Calu3 (cell line): Measurements from ENCODE around the gene HRCT1. TPM values are rescaled to one million over a fixed set of nuclear protein-coding genes. Genes with fewer than 3 reads are reported as not detected.

Experiments used
- BruUV-seq: library from RNA; stranded (reverse); fragments of 400-500 nt; replicated peaks from 2 replicates; lab custom pipeline; 2021; lab: Mats Ljungman, UMichigan
- CTCF ChIA-PET: fragments of 300-600 bp; sonication (Branson Sonifier 250); formaldehyde crosslinking; loops from one replicate; lab custom pipeline; 2022; ENCODE audit warnings: antibody characterized with exemption; lab: Charles Lee
- DNase-seq: peaks from one replicate; pipeline ENCODE4 v3.0.0; 2022
- H3K27ac Mint-ChIP-seq: one replicate; pipeline ENCODE4 v1.8.0; 2022; ENCODE audit warnings: mixed read lengths; ENCODE audit not compliant: unreplicated experiment
- H3K27me3 Mint-ChIP-seq: one replicate; pipeline ENCODE4 v1.8.0; 2022; ENCODE audit warnings: mixed read lengths; ENCODE audit not compliant: unreplicated experiment
- H3K36me3 Mint-ChIP-seq: one replicate; pipeline ENCODE4 v1.8.0; 2022; ENCODE audit warnings: mild to moderate bottlenecking, moderate library complexity, mixed read lengths; ENCODE audit not compliant: insufficient read depth, unreplicated experiment
- H3K4me1 Mint-ChIP-seq: one replicate; pipeline ENCODE4 v1.8.0; 2022; ENCODE audit warnings: mild to moderate bottlenecking, low read depth, mixed read lengths; ENCODE audit not compliant: unreplicated experiment
- H3K4me3 Mint-ChIP-seq: one replicate; pipeline ENCODE4 v1.8.0; 2022; ENCODE audit warnings: mild to moderate bottlenecking, low read depth, moderate library complexity, mixed read lengths; ENCODE audit not compliant: unreplicated experiment
- H3K9me3 Mint-ChIP-seq: one replicate; pipeline ENCODE4 v1.8.0; 2022; ENCODE audit warnings: low read depth, mixed read lengths; ENCODE audit not compliant: unreplicated experiment
- CTCF ChIP-seq: fragments of 200-600 bp; IDR thresholded peaks from one replicate; pipeline ENCODE4 v1.8.0; 2022; ENCODE audit warnings: antibody characterized with exemption; ENCODE audit not compliant: unreplicated experiment
- intact Hi-C: fragments of 100-400 bp; cut with micrococcal nuclease; formaldehyde crosslinking; loops from one replicate; pipeline ENCODE4 v1.10.0; 2022; ENCODE audit not compliant: unreplicated experiment
- total RNA-seq: library from RNA; stranded (reverse); gene quantifications from 2 replicates; pipeline ENCODE4 v1.2.3, GENCODE V29; 2022

Gene HRCT1
- total RNA-seq, 1 experiment from 2014 or later = 0.90 TPM

DNA sequence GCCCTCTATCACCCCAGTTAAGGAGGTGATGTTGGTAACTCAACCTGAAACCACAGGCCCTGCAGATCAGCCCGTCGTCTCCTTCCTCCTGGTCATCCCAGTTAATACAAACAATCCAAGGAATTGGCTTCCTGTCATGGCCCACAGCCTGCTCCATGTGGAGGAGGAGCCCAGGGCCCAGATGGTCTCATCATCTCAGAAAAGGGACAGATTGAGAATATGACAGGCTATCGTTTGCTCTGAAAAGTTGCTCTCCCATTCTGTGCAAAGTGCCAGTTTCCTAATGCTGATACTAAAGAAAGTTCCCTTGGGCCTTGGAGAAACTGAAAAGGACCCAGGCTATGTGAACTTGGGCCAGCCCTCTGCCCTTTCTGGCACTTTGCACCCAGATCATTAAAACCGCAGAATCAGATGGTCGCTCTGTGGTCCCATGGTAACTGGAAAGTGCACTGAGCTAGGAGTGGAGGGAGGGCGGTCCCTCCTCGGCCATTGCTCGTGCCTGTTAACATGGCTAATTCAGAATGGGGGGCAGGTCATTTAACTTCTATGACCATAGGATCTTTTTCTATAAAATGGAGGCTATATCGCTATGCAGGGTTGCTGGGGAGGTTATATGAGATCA lies 2.6 kb downstream of the HRCT1 start:
- CTCF ChIA-PET = no interaction called here
- no peaks in the 10 kb centered on the region for H3K36me3 Mint-ChIP-seq
- no peak for TF ChIP-seq CTCF
- H3K9me3 Mint-ChIP-seq = no peaks in the 10 kb centered on the region
- BruUV-seq = no TSS peak
- intact Hi-C loops = no loop called here
- DNase-seq = no peak
- peak overlapping the region; percentile 50 for H3K27ac Mint-ChIP-seq
- H3K4me1 Mint-ChIP-seq = peaks cover 54% of the 10 kb centered on the region
- no peak overlapping the region for H3K4me3 Mint-ChIP-seq
- H3K27me3 Mint-ChIP-seq = no peaks in the 10 kb centered on the region

- no peak for DNase-seq
- H3K27me3 Mint-ChIP-seq = no peaks in the 10 kb centered on the region
- intact Hi-C loops = no loop called here
- no peaks in the 10 kb centered on the region for H3K9me3 Mint-ChIP-seq
- BruUV-seq = no TSS peak
- no peaks in the 10 kb centered on the region for H3K36me3 Mint-ChIP-seq
- peak within 1 kb of the TSS; percentile 50 for H3K27ac Mint-ChIP-seq
- CTCF ChIA-PET = no interaction called here
- H3K4me1 Mint-ChIP-seq = peaks cover 54% of the 10 kb centered on the region
- H3K4me3 Mint-ChIP-seq = no peak within 1 kb of the TSS
- no peak for TF ChIP-seq CTCF
Measured at GRCh38 chr9:35909274-35909673, 3.3 kb downstream of the HRCT1 start, which contains the start of gene SPAAR. SPAAR (plus strand) TSS chr9:35909490; CDS start chr9:35910464, 974 bp downstream.

DNA sequence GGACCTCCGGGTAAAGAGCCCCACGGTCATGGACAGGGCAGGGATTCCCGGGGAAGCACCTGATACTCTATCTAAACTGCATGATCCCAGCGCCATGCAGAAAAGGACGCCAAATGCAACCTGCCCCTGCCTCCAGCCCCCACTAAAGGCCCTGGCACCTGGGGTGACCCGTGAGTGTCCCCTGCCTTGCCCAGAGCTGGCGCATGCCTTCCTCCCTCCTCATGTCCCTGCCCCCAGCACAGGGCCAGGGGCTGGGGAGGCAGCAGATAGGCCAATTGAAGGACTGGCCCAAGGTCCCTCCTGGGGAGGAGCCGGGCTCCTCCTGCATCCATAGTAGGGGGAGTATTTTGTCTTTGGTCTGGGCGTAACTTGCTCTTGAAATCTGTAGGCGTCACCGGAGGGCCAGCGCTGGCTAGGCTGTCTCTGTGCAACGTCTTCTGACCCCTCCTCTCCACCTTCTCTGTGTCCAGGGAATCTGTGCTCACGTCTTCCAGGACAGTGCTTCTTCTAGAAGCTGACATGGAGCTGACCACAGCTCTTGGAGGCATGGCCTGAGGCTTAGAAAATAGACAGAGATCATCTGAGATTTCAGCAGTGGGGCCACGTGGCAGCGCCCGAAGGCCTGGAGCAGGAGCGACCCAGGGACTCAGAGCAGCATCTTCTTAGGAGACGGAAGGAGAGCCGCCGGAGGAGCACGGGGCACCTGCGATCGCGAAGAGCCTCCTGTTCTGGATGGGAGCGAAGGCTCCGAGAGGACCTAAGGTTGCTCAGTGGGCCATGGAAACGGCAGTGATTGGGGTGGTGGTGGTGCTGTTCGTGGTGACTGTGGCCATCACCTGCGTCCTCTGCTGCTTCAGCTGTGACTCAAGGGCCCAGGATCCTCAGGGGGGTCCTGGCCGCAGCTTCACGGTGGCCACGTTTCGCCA lies 3.9 kb downstream of the HRCT1 start:
- Mint-ChIP-seq H3K4me3 (no peak overlapping the region), H3K27ac (no peak overlapping the region), H3K9me3 (no peaks in the 10 kb centered on the region), H3K4me1 (peaks cover 48% of the 10 kb centered on the region), H3K27me3 (no peaks in the 10 kb centered on the region), H3K36me3 (no peaks in the 10 kb centered on the region)
- intact Hi-C loops = no loop called here
- no peak for DNase-seq
- TF ChIP-seq CTCF = no peak
- no TSS peak for BruUV-seq
- CTCF ChIA-PET = no interaction called here

GRCh38 chr9:35910613-35911359 lies 4.8 kb downstream of the HRCT1 start:
- CTCF ChIA-PET = interaction anchor here (1.3 kb wide), 1 partner anchor 120 kb away, joined by 3 read pairs; no protein-coding TSS in a partner anchor
- H3K9me3 Mint-ChIP-seq = no peaks in the 10 kb centered on the region
- peak; percentile 41 for TF ChIP-seq CTCF
- H3K27me3 Mint-ChIP-seq = no peaks in the 10 kb centered on the region
- no peaks in the 10 kb centered on the region for H3K36me3 Mint-ChIP-seq
- peak; percentile 63 for DNase-seq
- intact Hi-C loops = no loop called here
- H3K27ac Mint-ChIP-seq = no peak overlapping the region
- no TSS peak for BruUV-seq
- peaks cover 40% of the 10 kb centered on the region for H3K4me1 Mint-ChIP-seq
- no peak overlapping the region for H3K4me3 Mint-ChIP-seq
